Sigmoid colon (tissue), 7 donors: ENCODE measurements around the gene NFATC1. TPM values are rescaled to one million over a fixed set of nuclear protein-coding genes. Genes with fewer than 3 reads are reported as not detected.

ENCODE experiments used
- DNase-seq: peaks from one replicate; pipeline ENCODE4 v3.0.0-alpha.2; 2019
- H3K27ac ChIP-seq, 4 donors: fragments of 200-600 bp; sonication (generic); one replicate each; pipeline ENCODE4 v1.5.1; 2016 to 2019; ENCODE audit warnings: mild to moderate bottlenecking in 1 of 4
- H3K27me3 ChIP-seq, 3 donors: fragments of 200-600 bp; sonication (generic); one replicate each; pipeline ENCODE4 v1.5.1; 2019; ENCODE audit warnings: mild to moderate bottlenecking in 1 of 3
- H3K36me3 ChIP-seq, 4 donors: fragments of 200-600 bp; sonication (generic); one replicate each; pipeline ENCODE4 v1.5.1; 2016 to 2019
- H3K4me1 ChIP-seq, 4 donors: fragments of 200-600 bp; sonication (generic); one replicate each; pipeline ENCODE4 v1.5.1; 2017 to 2019
- H3K4me3 ChIP-seq, 4 donors: fragments of 200-600 bp; sonication (generic); one replicate each; pipeline ENCODE4 v1.5.1; 2017 to 2019; ENCODE audit warnings: mild to moderate bottlenecking in 2 of 4, moderate library complexity in 1 of 4
- H3K9me3 ChIP-seq, 4 donors: fragments of 200-600 bp in 3 of 4; sonication (generic) in 3 of 4; one replicate each; pipeline versions ENCODE4 v1.5.1 to v1.6.1; 2013 to 2019
- EP300 ChIP-seq, 4 donors: sonication (generic); formaldehyde crosslinking; IDR thresholded peaks; one replicate each; pipeline ENCODE4 v1.6.1; 2017; ENCODE audit warnings: antibody characterized with exemption in 4 of 4
- POLR2A ChIP-seq, 2 donors: fragments of 450-650 bp; IDR thresholded peaks; one replicate each; pipeline ENCODE4 v1.6.1; 2016; ENCODE audit warnings: antibody characterized with exemption in 2 of 2, mild to moderate bottlenecking in 2 of 2, moderate library complexity in 2 of 2
- POLR2AphosphoS5 ChIP-seq, 4 donors: sonication (generic); formaldehyde crosslinking; IDR thresholded peaks; one replicate each; pipeline ENCODE4 v1.6.1; 2017; ENCODE audit warnings: antibody characterized with exemption in 4 of 4
- WGBS, 2 donors: extraction: QIAGEN DNeasy Blood & Tissue Kit; methylation state at CpG; one replicate each; pipeline ENCODE4 v1.1.7; 2013; 5-methylcytosine and 5-hydroxymethylcytosine counted together
- intact Hi-C: fragments of 100-400 bp; cut with DNase I; formaldehyde crosslinking; loops from one replicate; pipeline ENCODE4 v1.15.1; 2023
- polyA plus RNA-seq, 3 donors: library from polyadenylated mRNA; stranded (reverse); fragments of 200-250 nt; gene quantifications; one replicate each; pipeline ENCODE4 v1.2.3, GENCODE V29; 2013
- total RNA-seq, 4 donors: library from RNA; depleted of rRNA; stranded (reverse); fragments of >200 nt; gene quantifications; one replicate each; pipeline ENCODE4 v1.1.0, GENCODE V29; 2016
- TF ChIP-seq, protein P1 (sequence below), 4 experiments: fragments of 450-650 bp in 3 of 4; fragments of 200-600 bp in 1 of 4; IDR thresholded peaks; one replicate each; pipeline ENCODE4 v1.5.1; 2016 to 2019; ENCODE audit warnings: antibody characterized with exemption in 4 of 4, mild to moderate bottlenecking in 3 of 4, moderate library complexity in 2 of 4
- donor health status: healthy with polysubstance abuse.
- donor health status: Bipolar disorder and iron deficiency.
- donor health status: healthy.

Gene NFATC1
- total and polyA plus RNA-seq, 7 donors, result 1.6 to 13.8 (median 10.7) TPM

DNA sequence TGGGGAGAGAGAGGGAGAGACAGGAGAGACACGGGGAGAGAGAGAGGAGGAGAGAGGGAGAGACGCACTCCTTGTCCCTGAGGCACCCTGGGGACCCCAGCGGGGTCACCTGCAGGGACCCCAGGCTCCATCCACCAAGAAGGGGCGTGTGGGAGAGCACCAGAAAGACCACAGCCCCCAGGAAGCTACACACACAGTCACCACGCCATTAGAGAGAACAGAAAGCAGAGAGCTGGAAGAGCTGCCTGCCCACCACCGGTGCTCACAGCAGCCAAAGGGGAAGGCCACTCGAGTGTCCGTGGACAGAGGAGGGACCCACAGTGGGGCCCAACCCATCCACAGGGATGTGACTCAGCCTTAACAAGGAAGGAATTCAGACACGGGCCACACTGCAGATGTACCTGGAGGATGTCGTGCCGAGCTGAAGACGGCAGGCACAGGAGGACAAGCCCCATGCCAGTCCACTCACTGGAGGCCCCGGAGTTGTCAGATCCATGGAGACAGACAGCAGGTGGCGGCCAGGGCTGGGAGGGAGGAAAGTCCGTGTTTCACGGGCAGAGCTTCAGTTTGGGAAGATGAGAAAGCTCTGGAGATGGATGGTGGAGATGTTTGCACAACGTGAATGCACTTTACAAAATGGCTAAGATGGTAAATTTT is 11.5 kb upstream of the NFATC1 start:
- intact Hi-C loops, result no loop called here
- H3K4me1 ChIP-seq, result peaks cover 0 to 17% (median under 1%) of the 10 kb centered on the region in 4 donors
- H3K27ac ChIP-seq, result no peak overlapping the region
- no peaks in the 10 kb centered on the region for H3K27me3 ChIP-seq
- H3K4me3 ChIP-seq, result no peak overlapping the region
- peak; percentile 64 for DNase-seq
- H3K9me3 ChIP-seq, result no peaks in the 10 kb centered on the region
- no peaks in the 10 kb centered on the region for H3K36me3 ChIP-seq
- TF ChIP-seq EP300 (IDR thresholded peaks at IDR 0.05), result no peak
- TF ChIP-seq POLR2AphosphoS5 (IDR thresholded peaks at IDR 0.05), result peak in 1 of 4 donors; percentile 12
- WGBS, 2 donors, result 29 to 52% methylated on average over 17 of the region's 17 CpGs

DNA sequence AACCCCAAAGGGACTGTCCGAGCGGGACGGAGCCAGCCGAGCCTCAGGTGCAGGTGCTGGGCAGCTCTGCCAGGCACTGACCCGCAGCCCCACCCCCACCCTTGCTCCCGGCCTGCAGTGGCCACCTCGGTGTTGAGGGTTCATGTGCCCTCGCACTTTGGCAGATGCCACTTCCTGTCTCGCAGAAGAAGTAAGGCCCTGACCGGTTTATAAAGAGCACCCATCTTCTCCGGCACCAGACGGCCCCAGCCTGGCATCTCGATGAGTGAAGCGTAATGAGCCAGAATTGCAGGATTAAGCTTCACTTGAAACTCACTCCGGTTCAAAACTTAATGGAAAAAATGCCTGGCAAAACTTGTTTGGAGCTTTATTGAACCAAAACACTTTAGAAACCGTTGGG is 10.9 kb upstream of the NFATC1 start:
- WGBS, 2 donors, result 60 to 75% methylated on average over 16 of the region's 16 CpGs
- H3K27me3 ChIP-seq, result no peaks in the 10 kb centered on the region
- no peaks in the 10 kb centered on the region for H3K36me3 ChIP-seq

DNA sequence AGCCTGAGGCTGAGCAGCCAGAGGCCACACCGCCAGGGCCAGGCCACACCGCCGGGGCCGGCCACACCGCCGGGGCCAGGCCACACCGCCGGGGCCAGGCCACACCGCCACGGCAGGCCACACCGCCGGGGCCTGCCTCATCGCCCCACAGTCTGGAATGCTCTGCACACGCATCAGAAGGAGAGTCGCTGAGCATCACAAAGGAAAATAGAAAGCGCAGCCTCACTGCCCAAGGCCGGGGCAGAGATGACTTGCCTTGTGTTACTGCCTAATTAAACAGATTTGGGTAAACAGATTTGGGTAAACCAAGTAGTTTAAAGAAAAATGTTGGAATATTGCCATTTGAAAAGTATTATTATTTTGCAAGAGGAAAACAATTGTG is 10.4 kb upstream of the NFATC1 start:
- intact Hi-C loops, result no loop called here
- WGBS, 2 donors, result 66 to 74% methylated on average over 17 of the region's 17 CpGs

More for the DNA sequence above, 10.9 kb upstream of the NFATC1 start:
- TF ChIP-seq, protein P1, sequence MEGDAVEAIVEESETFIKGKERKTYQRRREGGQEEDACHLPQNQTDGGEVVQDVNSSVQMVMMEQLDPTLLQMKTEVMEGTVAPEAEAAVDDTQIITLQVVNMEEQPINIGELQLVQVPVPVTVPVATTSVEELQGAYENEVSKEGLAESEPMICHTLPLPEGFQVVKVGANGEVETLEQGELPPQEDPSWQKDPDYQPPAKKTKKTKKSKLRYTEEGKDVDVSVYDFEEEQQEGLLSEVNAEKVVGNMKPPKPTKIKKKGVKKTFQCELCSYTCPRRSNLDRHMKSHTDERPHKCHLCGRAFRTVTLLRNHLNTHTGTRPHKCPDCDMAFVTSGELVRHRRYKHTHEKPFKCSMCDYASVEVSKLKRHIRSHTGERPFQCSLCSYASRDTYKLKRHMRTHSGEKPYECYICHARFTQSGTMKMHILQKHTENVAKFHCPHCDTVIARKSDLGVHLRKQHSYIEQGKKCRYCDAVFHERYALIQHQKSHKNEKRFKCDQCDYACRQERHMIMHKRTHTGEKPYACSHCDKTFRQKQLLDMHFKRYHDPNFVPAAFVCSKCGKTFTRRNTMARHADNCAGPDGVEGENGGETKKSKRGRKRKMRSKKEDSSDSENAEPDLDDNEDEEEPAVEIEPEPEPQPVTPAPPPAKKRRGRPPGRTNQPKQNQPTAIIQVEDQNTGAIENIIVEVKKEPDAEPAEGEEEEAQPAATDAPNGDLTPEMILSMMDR (IDR thresholded peaks at IDR 0.05), result no peak
- no peak for TF ChIP-seq EP300 (IDR thresholded peaks at IDR 0.05)
- TF ChIP-seq POLR2A (IDR thresholded peaks at IDR 0.05), result no peak
- TF ChIP-seq POLR2AphosphoS5 (IDR thresholded peaks at IDR 0.05), result no peak
- H3K4me1 ChIP-seq, result peaks cover 0 to 16% (median 0%) of the 10 kb centered on the region in 4 donors
- no peak overlapping the region for H3K27ac ChIP-seq
- no peaks in the 10 kb centered on the region for H3K9me3 ChIP-seq
- no peak overlapping the region for H3K4me3 ChIP-seq
- no peak for DNase-seq
- intact Hi-C loops, result no loop called here

DNA sequence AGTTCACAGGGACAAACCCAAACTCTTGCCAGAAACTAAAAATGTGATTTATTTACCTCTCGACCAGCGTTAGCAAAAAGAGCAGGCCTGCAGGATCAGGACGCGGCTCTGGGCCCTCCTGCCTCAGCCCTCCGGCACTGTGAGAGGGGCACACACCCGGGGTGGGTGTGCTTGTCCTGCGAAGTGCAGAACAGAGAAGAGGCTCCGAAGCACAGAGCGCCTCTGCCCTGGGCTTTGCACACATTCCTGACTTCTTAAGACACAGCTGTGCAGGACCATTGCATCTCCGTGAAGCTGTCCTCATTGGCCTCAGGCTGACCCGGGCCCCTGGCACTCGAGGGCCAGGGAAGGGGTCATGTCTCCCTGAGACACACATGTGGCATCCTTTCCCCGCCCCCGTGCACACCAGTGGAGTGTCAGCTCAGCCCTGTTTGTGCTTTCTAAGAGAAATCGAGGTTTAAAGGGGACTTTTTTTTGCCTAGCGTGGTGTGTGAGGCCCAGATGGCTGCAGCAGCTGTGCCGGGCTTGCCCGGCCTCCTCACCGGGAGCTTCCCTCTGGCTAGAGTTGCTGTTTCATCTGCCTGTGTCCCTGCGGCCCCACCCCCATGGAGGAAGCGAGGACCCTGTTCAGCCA is 9.9 kb upstream of the NFATC1 start:
- peak; percentile 59 for DNase-seq
- no peaks in the 10 kb centered on the region for H3K36me3 ChIP-seq
- peaks cover 0 to 16% (median 0%) of the 10 kb centered on the region in 4 donors for H3K4me1 ChIP-seq
- H3K27ac ChIP-seq, result no peak overlapping the region
- no peak for TF ChIP-seq POLR2AphosphoS5 (IDR thresholded peaks at IDR 0.05)
- TF ChIP-seq, protein P1 (IDR thresholded peaks at IDR 0.05), result no peak
- TF ChIP-seq EP300 (IDR thresholded peaks at IDR 0.05), result no peak
- no peak for TF ChIP-seq POLR2A (IDR thresholded peaks at IDR 0.05)
- no peaks in the 10 kb centered on the region for H3K9me3 ChIP-seq
- no peak overlapping the region for H3K4me3 ChIP-seq
- WGBS, 2 donors, result 65 to 67% methylated on average over 21 of the region's 21 CpGs
- intact Hi-C loops, result no loop called here
- H3K27me3 ChIP-seq, result no peaks in the 10 kb centered on the region

More for the DNA sequence above, 10.4 kb upstream of the NFATC1 start:
- Histone ChIP-seq H3K4me1 (peaks cover 0 to 16% (median 0%) of the 10 kb centered on the region in 4 donors), H3K9me3 (no peaks in the 10 kb centered on the region), H3K27ac (no peak overlapping the region), H3K36me3 (no peaks in the 10 kb centered on the region), H3K27me3 (no peaks in the 10 kb centered on the region), H3K4me3 (no peak overlapping the region)
- TF ChIP-seq, protein P1 (IDR thresholded peaks at IDR 0.05), result no peak
- TF ChIP-seq EP300 (IDR thresholded peaks at IDR 0.05), result no peak
- no peak for TF ChIP-seq POLR2AphosphoS5 (IDR thresholded peaks at IDR 0.05)
- no peak for TF ChIP-seq POLR2A (IDR thresholded peaks at IDR 0.05)
- no peak for DNase-seq

DNA sequence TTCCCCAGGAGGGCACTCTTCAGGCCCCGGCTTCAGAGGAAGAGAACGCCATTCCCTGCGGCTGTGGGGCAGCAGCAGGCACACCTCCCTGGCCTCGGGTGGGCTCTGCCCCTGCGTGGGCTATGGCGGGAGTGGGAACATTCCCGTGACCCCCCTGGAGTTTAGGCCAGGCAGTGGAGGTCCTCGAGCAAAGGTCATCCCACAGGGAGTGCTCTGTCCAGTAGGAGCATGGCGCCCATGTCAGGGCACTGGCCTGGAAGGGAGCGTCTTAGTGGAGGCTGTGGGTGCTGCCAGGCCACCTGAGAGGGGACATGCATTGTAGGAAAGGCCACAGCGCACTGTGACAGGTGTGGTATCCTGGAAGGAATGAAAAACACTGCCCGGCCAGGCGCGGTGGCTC is 9.2 kb upstream of the NFATC1 start:
- H3K27me3 ChIP-seq, result no peaks in the 10 kb centered on the region
- no peaks in the 10 kb centered on the region for H3K36me3 ChIP-seq
- no peak overlapping the region for H3K27ac ChIP-seq
- H3K4me3 ChIP-seq, result no peak overlapping the region
- 84 to 90% methylated on average over 14 of the region's 14 CpGs for WGBS, 2 donors
- peaks cover 0 to 16% (median 0%) of the 10 kb centered on the region in 4 donors for H3K4me1 ChIP-seq
- H3K9me3 ChIP-seq, result no peaks in the 10 kb centered on the region
- DNase-seq, result peak; percentile 60
- intact Hi-C loops, result no loop called here
- no peak for TF ChIP-seq POLR2AphosphoS5 (IDR thresholded peaks at IDR 0.05)
- no peak for TF ChIP-seq POLR2A (IDR thresholded peaks at IDR 0.05)
- TF ChIP-seq, protein P1 (IDR thresholded peaks at IDR 0.05), result no peak
- TF ChIP-seq EP300 (IDR thresholded peaks at IDR 0.05), result no peak
